ENCODE measurements around the gene CMIP.

The CMIP gene

DNA sequence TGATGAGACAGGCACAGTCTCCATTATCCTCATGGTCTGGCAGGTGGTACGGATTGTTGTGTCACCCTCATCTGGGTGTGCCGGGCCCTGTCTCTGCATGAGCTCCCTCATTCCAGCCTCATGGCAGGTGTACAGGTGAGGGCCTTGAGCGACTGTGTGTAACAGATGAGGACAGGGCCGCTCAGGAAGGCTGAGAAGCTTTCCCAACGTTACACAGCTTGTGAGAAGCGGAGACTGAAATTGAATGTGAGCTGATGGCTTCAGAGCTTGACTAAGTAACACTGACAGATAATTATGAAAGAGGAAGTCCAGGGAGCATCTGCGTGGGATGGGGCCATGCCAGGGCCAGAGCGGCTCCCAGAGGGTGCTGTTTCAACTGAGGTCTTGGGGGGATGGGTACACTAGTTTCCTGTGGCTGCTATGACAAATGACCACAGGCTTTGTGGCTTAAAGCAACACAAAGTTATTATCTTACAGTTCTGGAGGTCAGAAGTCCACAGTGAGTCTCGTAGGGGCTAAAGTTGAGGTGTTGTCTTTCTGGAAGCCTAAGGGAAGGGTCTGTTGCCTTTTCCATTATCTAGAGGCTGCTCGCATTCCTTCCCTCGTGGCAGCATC is 36.7 kb downstream of the CMIP start:
- DNase-seq = peak; percentile 25

GRCh38 chr16:81482329-81483063 is 37.9 kb downstream of the CMIP start:
- no peak for DNase-seq

- no peak for DNase-seq
Observed at GRCh38 chr16:81483064-81483969, 38.7 kb downstream of the CMIP start.

DNA sequence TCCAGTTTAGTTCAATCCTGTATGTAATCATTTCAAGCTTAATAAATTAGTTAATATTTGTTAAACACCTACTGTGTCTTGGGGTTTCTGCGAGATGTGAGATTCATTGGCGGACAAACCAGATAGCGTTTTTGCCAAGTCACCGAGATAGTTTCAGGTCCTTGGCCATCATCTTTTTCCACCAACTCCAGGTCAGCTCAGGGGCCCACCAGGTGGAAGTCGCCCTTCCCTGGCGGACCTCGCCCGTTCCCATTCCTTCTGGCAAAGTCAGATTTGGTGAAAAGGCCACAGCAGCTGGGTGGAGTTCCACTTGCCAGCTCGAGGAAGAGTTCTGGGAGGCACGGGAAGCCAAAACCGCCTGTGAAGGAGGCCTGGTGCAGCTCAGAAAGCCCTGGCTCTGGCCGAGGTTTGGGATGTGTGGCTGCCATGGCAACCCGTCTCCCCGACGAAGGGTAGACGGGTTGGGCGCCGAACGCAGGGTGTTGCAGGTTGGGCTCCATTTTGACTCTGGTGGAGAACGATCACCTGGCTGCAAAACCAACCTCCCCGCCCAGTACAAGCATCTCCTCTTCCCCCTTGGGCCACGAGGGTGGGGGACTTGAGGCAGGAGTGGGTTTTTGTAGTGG is 39.5 kb downstream of the CMIP start:
- DNase-seq = no peak

GRCh38 chr16:81484908-81485624 is 40.5 kb downstream of the CMIP start:
- no peak for DNase-seq

DNA sequence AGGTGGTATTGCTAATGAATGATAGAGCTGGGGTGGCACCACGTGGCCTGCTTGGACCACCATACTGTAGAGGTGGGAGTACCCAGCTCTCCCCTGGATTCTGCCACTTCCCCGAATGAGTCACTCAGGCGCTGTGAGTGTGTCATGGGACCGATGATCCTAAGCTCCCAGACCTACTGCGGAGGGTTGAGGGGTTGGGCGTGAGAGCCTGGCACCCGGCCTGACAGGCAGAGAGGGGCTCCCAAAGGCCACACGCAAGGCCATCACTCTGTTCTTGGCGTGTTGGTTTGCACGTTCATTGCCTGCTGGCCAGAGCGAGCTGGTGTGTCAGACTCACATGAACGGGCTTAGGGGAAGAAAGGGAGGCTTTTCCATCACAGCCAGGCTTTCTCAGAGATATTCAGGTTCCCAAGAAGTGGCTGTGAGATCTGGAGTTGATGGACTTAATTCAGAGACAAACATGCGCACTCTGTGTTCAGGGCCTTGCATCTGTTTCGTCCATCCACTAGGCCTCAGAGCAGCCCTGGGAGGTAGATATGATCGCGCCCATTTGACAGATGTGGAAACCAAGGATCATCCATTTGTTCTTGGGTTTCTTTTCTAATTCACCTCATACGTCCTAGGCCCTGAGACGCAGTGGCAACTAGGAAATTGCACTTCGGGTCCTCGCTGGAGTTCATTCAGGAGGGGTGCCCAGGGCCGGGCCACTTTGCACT is 41.4 kb downstream of the CMIP start:
- no peak for DNase-seq

- no peak for DNase-seq
Observed at GRCh38 chr16:81486540-81487061, 42.0 kb downstream of the CMIP start.

- no peak for DNase-seq
Observed at GRCh38 chr16:81487301-81487720, 42.7 kb downstream of the CMIP start.

DNA sequence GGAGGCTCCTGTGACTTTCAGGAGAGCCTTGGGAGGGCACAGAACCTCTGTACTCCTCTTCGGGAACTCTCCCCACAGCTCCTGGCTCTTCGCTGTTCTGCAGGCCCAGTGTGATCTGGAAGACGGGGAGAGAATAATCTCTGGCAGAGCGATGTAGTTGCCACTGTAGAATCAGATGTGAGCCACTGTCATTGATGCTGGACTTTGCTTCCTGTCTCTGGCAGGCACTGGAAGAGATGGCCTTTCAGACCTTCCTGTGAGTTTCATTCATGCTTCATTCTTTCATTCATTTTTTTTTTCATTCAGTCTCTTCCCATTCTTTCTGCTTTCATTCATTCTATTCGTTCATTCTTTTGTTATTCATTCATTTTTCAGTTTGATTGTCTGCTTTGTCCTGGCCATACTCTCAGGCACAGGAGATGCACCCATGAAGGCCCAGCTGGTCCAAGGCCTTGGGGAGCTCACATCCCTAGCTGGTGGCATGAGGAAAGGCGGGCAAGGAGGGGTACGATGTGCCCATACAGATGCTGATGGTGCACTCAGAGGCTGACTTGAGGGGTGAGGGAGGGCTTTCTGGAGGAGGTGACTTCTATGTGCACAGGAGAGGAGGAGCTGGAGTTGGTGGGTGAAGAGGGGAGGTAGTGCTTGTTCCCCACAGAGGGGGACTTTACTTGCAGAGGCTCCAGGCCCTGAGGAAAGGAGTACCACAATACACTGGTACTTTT is 44.2 kb downstream of the CMIP start:
- DNase-seq = no peak

GRCh38 chr16:81489547-81490267 is 45.1 kb downstream of the CMIP start:
- no peak for DNase-seq

DNA sequence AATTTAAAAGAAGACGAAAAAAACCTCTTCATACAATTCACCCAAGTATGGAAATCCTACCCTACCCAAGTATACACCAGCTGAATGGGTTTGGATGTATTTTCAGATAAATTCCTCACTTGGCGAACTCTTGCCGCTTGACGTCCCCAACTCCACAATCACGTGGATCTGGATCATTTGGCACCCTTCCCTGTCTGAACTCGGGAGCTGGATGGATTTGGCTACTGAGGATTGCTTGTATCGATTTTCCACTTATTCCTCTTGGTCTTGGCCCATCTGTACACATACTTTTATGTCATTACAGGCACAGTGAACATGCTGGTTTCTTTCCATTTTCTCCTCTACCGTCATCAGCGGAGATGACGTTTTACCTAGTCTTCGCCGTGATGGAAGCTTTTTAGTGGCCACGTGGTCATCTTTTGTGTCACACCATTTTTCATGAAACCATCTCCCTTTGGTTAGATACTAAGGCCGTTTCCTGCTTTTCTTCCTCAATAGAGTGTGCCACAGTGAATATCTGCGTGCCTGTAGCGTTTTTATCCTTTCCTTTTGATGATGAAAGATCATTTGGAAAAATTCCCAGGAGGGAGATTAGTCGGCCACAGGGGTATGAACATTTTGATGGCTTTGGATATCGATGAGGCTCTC is 47.1 kb downstream of the CMIP start:
- no peak for DNase-seq

- no peak for DNase-seq
Observed at GRCh38 chr16:81492311-81492761, 47.7 kb downstream of the CMIP start.

DNA sequence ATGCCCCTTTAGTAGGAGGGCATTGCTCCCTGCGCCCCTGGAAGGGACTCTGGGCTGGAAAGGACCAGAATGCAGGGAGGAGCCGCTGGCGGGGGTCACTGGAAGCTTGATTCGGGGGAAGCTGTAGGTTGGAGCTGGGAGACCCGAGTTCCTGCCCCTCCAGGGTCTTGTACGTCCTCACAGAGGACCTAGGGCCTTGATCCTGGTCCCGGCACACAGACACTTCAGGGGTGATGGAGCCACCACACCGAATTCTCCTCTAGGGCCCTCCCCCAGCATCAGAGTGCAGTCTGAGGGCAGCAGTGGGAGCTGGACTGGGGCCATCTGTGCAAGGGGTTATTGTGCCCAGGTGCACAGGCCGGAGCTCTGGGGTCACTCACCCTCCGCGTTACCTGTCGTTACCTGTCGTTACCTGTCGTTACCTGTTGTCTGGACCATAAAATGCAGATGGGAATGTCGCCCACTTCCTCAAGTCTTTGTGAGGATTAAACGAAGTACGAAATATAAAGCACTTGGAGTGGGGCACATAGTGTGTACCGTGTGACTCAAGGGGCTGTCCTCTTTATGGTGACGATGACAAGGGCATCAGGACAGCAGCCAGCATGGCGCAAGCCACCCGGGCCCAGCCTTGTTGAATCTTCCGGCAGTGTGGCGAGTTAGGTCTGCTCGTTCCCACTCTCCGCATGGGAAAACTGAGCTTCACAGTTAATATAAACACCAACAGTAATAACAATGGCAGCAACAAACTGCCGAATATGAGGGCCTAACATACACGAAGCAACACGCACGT is 48.6 kb downstream of the CMIP start:
- no peak for DNase-seq

DNA sequence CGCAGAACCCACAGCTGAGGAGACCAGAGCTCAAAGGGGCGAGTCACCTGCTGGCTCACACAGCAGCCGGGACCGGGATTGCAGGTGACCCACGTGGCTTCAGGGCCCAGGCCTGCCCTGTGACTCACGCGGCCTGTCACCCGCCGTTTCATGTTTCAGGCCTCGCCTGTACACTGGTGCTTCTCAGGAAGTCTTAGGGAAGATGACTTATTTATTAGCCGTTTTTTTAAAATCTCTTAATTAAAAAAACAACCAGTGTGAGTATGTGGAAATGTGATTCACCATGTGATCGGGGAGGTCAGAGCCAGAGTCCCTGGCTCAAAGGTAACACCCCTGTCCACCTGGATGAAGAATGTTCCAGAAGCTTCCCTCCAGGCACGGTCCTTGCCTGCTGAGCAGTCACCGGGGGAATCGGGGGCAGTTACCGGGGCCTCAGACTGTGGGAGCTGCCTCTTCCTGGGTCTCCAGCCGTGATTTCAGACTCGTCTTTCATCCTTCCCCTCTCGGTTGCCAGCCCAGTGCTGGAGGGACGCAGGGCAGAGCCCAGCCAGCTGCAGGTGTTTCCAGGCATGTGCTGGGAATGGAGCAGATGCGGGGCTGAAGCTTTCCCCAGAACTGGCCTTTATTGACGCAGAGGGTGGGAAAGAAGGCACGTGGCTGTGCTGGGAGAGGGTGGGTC is 49.3 kb downstream of the CMIP start:
- peak; percentile 71 for DNase-seq

DNA sequence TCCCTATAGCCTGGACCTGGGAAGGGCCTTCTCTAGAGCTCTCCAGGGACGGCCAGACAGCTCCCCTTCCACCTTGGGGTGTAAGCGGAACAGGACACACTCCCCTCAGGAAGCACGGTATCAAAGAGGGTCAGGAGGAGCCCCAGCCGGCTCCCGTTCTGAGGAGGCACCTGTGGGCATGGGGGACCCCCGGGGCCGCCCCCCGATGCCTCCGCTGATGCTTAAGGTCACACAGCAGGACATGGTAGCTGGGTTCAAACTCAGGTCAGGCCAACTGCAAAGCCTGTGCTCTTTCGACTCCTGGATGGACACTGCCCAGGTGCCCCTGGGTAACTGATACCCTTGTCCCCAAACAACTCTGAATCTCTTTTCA is 49.8 kb downstream of the CMIP start:
- no peak for DNase-seq

- DNase-seq = no peak
Observed at GRCh38 chr16:81494888-81495287, 50.3 kb downstream of the CMIP start.

DNA sequence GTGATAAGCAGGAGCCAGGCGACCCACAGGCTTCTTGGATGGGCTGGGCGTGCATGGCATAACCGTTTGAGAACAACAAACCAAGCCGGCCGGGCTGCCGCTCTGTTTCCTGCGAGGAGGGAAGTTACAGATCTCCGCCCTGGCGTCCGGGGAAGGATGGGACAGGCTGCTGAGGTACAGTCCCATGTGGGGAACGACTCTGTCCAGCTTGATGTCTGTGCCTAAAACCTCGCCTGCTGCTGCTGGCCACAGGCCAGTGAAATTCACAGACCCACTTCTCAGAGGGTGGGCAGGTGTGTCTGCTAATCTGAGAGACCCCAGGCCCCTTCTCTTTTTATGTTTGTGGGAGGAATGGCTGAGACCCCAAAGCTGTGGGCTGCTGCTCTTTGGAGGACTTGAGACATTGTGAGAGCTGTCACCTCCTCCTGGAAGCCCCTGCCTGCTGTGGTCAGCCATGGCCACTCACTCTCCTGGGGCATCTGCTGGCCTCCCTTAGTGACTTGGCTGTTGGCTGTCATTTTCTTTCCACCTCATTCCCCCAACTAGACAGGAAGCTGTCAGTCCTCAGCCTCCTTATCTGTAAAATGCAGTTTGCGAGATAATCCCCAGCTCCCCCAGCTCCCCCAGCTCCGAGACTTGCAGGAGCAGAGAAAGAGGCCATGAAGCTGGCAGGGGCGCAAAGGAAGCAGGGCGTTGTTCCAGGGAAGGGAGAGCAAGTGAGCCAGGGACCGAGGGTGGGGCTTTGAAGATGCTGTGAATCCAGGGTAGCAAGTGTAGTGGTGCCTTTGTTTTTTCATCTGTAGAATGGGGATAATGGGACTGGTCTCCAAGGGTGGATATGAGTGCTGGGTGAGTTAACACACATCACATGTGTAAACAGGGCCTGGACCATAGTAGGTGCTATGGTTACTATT is 51.0 kb downstream of the CMIP start:
- DNase-seq = no peak

Measured in stimulated activated CD4-positive, alpha-beta T cell treated with anti-CD3 and anti-CD28 coated beads, Interleukin-15, amount 100 ng/mL, for 24 hours (primary cell).